GM18870 (cell line): ENCODE results near the gene PUS1.
"Not testable (repeated sequence)": the region's sequence is repeated elsewhere in the genome, so short reads cannot be mapped to it uniquely, and the experiment has no call there.

Experiments
- ATAC-seq: cut with Tn5 transposase; IDR thresholded peaks from one replicate; pipeline ENCODE4 v1.9.1; 2021; ENCODE audit warnings: moderate library complexity; ENCODE audit not compliant: unreplicated experiment

The PUS1 gene

GRCh38 chr12:131934535-131934934, 5.5 kb downstream of the PUS1 start:
- no peak for ATAC-seq

DNA sequence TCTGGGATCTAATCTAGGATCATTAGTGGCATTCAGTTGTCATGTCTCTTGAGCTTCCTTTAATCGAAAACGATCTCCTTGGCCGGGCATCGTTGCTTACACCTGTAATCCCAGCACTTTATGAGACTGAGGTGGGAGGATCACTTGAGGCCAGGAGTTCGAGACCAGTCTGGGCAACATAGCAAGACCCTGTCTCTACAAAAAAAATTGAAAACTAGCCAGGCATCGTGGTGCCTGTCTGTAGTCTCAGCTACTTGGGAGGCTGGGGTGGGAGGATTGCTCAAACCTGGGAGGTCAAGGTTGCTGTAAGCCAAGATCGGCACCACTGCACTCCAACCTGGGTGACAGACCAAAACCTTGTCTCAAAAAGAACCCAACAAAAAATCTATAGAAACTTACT, 9.0 kb downstream of the PUS1 start:
- ATAC-seq, result no peak

GRCh38 chr12:131939007-131939406, 9.9 kb downstream of the PUS1 start:
- no peak for ATAC-seq

DNA sequence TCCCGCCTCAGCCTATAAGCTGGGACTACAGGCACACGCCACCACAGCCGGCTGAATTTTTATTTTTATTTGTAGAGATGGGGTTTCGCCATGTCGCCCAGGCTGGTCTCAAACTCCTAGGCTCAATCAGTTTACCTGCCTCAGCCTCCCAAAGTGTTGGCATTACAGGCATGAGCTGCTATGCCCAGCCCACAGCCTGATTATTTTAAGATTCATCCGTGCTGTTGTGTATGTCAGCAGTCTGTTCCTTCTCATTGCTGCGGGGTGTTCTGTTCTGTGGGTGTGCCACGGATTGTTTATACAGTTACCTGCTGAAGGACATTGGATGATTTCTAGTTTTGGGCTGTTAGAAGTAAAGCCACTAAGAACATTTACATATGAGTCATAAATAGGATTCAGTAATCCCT, 11.1 kb downstream of the PUS1 start:
- ATAC-seq, result no peak

DNA sequence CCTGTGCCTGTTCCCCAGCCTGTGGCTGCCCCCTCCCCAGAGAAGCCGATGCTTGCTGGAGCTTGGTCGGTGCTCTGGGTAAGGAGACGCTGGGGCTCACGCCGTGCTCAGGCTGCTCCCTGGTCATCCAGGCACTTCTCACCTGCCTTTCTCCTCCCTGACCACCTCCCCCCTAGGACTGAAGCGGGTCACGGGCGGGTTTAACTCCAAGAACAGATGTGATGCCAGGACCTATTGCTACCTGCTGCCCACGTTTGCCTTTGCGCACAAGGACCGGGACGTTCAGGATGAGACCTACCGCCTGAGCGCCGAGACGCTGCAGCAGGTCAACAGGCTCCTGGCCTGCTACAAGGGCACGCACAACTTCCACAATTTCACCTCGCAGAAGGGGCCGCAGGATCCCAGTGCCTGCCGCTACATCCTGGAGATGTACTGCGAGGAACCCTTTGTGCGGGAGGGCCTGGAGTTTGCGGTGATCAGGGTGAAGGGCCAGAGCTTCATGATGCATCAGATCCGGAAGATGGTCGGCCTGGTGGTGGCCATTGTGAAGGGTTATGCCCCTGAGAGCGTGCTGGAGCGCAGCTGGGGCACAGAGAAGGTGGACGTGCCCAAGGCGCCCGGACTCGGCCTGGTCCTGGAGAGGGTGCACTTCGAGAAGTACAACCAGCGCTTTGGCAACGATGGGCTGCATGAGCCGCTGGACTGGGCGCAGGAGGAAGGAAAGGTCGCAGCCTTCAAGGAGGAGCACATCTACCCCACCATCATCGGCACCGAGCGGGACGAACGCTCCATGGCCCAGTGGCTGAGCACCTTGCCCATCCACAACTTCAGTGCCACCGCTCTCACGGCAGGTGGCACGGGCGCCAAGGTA, 12.3 kb downstream of the PUS1 start:
- no peak for ATAC-seq

DNA sequence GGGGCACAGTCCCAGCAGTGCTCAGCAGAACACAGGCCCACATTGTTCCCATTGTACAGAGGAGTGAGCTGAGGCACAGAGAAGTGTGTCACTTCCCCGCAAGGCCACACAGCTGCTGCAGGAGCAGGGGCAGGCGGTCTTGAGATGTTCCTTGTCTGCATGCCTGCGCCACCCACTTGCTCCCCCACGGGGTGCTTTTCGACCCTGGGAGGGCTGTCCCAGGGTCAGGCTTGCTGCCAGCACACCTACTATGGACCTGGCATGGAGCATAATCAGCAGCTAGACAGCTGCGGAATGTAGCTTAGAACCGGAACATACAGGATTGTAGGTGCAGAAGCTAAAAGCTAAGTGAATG, 12.9 kb downstream of the PUS1 start:
- ATAC-seq, result no peak

DNA sequence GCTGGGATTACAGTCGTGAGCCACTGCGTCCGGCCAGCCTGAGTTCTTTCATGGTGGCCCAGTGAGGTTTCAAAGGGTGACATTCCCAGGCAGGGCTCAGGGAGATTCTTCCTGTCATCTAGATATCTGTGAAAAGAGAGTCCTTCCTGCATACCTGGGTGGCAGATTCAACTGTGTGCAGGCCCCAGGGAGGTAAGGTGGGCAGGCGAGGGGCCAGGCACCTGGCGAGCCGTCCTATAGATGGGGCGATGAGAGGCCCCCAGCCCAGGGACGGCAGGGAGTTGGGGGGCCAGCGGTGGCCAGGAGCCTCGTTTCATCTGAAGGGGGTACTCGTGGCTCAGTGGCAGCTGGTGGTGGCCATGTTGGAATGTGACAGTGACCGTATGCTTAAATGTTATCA, 13.6 kb downstream of the PUS1 start:
- no peak for ATAC-seq

DNA sequence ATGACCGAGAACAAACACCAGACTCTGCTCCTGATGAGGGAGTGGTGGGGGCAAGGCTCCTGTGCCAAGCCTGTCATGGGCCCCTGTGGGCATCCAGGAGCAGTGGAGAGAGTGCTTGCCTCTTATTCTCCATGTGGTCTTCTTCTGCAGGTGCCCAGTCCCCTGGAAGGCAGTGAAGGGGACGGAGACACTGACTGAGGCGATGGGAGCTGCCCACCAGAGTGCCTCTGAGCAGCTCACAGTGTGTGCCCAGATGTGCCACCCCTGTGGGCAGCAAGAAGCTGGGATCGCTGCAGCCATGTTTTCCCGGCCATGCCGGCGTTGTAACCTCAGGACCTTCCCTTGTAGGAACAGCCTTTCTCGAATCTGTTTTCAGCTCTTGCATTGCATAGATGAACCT, 14.3 kb downstream of the PUS1 start:
- ATAC-seq, result no peak

DNA sequence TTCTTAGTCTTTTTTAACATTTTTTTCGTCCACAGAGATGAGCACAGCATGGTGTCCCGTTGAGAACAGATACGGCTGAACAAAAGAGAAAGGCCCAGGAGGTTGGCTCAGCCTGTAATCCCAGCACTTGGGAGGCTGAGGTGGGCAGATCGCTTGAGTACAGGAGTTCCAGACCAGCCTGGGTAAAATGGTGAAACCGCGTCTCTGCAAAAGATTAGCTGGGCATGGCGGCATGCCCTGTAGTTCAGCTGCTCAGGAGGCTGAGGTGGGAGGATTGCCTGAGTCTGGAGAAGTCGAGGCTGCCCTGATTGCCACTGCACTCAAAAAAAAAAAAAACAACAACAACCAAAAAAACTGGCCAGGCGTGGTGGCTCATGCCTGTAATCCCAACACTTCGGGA, 14.8 kb downstream of the PUS1 start:
- no peak for ATAC-seq

DNA sequence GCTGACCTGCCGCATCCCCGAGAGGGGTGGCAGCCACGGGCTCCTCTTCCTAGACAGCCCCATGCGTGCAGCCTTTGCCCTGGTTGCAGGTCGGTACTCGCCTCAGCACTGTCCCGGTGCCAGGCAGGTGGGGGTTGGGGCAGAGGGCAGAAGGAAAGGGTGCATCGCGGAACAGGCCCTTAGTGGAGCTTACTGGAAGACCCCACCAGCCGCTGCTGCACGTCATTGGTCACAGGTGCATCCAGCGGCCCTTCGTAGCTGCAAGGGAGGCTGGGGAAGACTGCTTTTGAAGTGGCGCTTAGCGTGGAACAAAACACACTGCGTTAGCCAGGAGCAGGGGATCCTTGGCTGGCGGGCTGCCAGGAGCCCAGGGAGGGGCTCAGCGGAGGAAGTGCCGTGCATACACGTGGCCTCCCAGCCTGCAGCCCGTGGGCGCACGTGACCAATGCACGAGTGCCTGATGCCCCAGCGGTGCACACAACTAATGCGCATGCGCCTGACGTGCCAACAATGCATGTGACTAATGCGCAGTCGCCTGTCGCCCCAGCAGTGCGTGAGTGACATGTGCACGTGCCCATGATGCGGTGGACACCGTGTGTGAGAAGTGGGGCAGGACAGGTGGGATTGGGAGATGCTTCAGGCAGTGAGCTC, 15.7 kb downstream of the PUS1 start:
- no peak for ATAC-seq

- ATAC-seq, result no peak
Measured at GRCh38 chr12:131946757-131947156, 17.7 kb downstream of the PUS1 start.

DNA sequence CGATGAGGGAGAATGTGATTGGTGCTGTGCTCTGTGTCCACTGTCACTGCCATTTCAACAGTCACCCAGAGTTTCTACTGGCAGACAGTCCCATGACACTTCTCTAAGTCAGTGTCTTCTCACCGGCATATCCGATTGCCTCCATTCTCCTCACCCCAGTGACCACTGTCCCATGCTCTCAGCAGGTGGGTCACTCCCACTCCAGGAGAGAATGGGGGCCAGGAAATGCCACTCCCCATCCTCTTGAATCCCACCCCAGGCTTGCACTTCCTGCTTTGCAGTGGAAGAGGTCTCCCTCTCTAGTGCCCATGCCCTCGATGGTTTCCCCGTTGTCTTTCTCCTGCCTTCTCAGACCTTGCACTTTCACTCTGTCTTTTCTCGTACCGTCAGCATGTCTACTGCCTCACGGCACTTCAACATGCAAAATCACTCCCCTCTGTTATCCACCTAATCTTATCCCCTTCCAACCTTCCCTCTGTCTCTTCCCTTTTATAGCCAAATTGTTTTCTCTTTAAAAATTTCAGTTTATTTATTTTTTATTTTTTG, 18.5 kb downstream of the PUS1 start:
- no peak for ATAC-seq

GRCh38 chr12:131948166-131948712, 19.2 kb downstream of the PUS1 start:
- no peak for ATAC-seq

- ATAC-seq, result not testable (repeated sequence)
Measured at GRCh38 chr12:131948713-131949430, 19.8 kb downstream of the PUS1 start.

- ATAC-seq, result no peak
Measured at GRCh38 chr12:131949431-131950181, 20.5 kb downstream of the PUS1 start, which contains the start of gene EP400. Gene EP400, plus strand, starts transcription at chr12:131949942. Its CDS starts 10,678 bp downstream, at chr12:131960620.

GRCh38 chr12:131950182-131950913, 21.3 kb downstream of the PUS1 start:
- ATAC-seq, result no peak

DNA sequence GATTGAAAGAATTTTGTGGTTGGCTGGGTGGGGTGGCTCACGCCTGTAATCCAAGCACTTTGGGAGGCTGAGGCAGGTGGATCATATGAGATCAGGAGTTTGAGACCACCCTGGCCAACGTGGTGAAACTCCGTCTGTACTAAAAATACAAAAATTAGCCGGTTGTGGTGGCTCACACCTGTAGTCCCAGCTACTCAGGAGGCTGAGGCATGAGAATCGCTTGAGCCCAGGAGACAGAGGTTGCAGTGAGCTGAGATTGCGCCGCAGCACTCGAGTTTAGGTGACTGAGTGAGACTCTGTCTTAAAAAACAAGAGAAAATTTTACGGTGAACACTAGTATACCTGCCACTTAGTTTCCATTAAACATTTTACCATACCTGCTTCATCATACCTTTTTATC, 24.7 kb downstream of the PUS1 start:
- ATAC-seq, result not testable (repeated sequence)

DNA sequence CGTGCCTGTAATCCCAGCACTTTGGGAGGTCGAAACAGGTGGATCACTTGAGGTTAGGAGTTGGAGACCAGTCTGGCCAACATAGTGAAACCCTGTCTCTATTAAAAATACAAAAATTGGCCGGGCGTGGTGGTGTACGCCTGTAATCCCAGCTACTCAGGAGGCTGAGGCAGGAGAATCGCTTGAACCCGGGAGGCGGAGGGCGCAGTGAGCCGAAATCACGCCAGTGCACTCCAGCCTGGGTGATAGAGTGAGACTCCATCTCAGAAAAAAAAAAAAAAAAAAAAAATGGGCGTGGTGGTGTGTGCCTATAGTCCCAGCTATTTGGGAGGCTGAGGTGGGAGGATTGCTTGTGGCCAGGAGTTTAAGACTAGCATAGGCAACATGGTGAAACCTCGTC, 25.4 kb downstream of the PUS1 start:
- not testable (repeated sequence) for ATAC-seq

GRCh38 chr12:131959116-131959515, 30.0 kb downstream of the PUS1 start:
- ATAC-seq, result no peak
